ENCODE data around the gene INPP4B.

The INPP4B gene

DNA sequence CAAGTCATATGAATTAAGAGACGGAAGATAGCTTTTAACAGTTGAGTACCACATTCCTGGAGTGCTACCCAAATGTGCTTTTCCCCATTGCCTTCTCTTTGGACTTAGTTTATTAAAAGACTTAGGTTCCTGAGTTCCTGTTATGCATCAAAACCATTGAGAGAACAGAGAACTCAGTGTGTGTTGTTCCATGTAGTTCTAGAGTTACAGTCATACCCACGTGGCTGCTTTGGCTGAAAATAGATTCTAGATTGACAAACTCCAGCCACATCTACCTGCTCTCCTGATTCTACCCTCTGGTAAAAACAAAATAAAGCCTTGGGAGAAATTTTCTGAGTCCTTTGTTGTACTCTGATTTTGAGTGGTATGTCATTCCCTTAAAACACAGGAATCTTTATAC is 824.3 kb downstream of the INPP4B start:
- no peak for DNase-seq (ENCODE audit: low read depth in 3 of 3)

DNA sequence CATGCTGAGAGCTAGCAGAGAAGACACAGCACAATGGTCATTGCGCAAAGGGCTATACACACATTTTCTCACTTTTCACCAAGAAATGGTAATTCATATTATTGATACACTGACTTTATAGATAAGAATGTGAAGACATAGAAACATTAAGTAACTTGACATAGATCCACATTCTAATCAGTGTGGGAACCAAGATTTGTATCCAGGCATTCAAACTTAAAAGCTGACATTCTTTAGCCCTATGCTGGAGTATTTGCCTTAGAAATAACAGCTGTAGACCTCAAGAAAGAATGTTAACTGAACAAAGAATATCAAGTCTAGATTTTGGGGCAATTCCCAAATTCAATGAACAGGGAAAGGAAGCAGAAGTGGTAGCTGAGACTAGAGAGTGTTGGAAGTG is 824.9 kb downstream of the INPP4B start:
- no peak for DNase-seq (ENCODE audit: low read depth in 3 of 3)

DNA sequence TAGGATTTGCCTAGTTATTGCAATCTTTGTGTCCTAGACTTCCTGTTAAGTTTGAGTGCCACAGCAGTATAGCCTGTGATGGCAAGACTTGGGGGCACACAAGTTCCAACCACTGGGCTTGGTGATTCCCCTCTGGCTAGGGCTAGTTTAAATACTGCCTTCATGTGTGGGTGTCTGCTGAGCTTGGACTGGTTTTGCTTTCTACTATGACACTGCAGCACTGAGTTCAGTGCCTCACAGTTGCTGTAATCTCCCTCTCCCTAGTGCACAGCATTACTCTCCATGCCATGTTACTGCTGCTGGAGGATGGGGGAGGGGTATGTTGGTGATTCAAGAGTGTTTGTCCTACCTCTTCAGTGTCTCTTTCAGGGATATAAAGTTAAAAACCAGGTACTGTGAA is 830.1 kb downstream of the INPP4B start:
- DNase-seq (ENCODE audit: low read depth in 3 of 3) = no peak

DNA sequence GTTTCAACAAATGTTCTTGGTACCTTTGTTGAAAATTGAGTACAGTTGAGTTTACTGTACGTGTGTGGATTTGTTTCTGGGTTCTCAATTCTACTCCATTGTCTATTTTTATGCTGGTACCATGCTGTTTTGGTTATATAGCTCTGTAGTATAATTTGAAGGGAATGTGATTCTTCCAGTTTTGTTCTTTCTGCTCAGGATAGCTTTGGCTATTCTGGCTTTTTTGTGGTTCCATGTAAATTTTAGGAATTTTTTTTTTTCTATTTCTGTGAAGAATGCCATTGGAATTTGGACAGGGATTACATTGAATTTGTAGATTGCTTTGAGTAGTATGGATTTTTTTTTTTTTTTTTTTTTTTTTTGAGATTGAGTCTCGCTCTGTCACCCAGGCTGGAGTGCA is 836.4 kb downstream of the INPP4B start:
- no peak for DNase-seq (ENCODE audit: low read depth in 3 of 3)

DNA sequence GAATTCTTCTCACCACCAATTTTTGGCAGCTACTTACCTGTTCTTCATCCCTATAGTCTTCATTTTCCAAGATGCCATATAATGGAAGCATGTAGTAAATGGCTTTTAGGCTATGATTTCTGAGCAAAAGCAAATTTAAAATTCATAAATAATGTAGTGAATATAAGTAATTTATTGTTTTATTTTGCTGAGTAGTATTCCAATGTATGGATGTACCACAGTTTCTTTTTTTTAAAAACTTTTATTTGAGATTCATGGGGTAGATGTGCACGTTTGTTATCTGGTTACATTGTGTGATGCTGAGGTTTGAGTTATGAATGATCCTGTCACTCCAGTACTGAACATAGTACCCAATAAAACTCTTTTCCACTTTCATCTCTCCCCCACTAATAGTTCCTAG is 840.6 kb downstream of the INPP4B start:
- DNase-seq (ENCODE audit: low read depth in 3 of 3) = no peak

DNA sequence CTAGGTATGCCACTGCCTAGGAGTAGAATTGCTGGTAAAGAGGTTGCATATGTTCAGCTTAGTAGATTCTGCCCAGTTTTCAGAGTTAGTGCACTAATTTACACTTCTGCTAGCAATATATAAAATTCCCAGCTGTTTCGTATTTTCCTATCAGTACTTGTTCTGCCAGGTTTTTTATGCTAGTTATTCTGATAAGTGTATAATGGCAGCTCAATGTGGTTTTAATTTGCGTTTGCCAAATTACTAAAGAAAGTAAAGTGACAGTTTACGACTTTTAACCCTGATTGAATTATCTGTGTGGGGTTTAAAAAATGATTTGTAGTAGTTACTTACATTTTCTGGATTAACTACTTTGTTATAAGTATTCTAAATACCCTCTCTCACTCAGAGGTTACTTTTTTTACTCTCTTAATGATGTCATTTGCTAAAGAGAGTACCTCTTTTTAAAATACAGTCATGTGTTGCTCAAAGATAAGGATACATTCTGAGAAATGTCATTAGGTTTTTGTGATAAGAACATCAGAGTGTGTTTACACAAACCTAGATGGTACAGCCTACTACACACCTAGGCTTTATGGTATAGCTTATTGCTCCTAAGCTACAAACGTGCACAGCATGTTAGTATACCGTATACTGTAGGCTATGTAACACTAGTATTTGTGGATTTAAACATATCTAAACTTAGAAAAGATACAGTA is 846.5 kb downstream of the INPP4B start:
- DNase-seq (ENCODE audit: low read depth in 3 of 3) = no peak

DNA sequence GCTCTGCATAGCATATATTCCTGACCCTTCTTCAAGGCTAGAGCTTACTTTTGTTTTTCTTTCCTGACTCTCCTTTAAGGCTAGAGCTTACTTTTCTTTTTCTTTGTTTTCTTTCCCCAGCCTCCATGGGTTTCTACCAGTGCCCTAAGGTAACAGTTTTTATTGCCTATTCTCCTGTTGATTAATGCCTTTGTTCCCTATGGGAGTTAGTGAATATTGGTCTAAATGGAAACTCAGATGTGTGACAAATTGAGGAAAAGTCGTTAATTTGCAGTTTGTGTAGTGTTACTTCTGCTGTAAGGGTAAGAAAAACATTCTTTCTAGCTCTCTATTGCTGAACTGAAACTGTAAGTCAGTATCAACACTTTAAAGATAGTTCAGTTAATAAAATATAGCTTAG is 851.0 kb downstream of the INPP4B start:
- no peak for DNase-seq (ENCODE audit: low read depth in 3 of 3)

DNA sequence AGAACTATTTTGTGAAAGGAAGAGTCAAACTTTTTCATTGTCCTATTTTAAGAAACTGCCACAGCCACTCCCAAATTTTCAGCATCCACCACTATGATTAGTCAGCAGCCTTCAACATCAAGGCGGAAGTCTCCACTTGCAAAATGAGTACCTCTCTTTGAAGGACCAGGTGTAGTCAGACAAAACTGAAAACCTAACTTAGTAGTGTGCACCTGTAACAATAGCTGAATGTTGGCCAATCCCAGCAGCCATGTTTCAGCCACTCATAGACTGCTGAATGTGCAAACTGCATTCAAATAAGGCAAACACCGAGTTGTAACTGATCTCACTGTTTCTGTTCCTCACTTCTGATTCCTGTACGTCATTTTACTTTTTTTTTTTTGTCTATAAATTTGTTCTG is 868.7 kb downstream of the INPP4B start:
- DNase-seq (ENCODE audit: low read depth in 3 of 3) = no peak
